Activated T-cell treated with anti-CD3 and anti-CD28 coated beads, Interleukin-2, amount 50 U/mL, for 72 hours (primary cell): ENCODE data around the gene CNKSR3. TPM values are rescaled to one million over a fixed set of nuclear protein-coding genes. Genes with fewer than 3 reads are reported as not detected.

Source experiments
- ATAC-seq, 2 donors: fragments of 150-1000 bp; cut with Tn5 transposase; replicated peaks in 1 of 2; 2 replicates each; pipeline ENCODE4 v1.10.0; 2021; ENCODE audit warnings: moderate library complexity in 2 of 2, mild to moderate bottlenecking in 1 of 2
- DNase-seq, 2 donors: peaks; one replicate each; pipeline ENCODE4 v3.0.0; 2021 to 2022; ENCODE audit warnings: mixed read lengths in 1 of 2
- H3K27ac Mint-ChIP-seq: one replicate; pipeline ENCODE4 v1.8.0; 2022; ENCODE audit warnings: mild to moderate bottlenecking, moderate library complexity, mixed read lengths
- H3K27me3 Mint-ChIP-seq: one replicate; pipeline ENCODE4 v1.8.0; 2022; ENCODE audit warnings: low read depth, mixed read lengths
- H3K36me3 Mint-ChIP-seq, 2 donors: one replicate each; pipeline ENCODE4 v1.8.0; 2022; ENCODE audit warnings: mixed read lengths in 2 of 2, mild to moderate bottlenecking in 1 of 2; ENCODE audit not compliant: insufficient read depth in 2 of 2
- H3K4me1 Mint-ChIP-seq: one replicate; pipeline ENCODE4 v1.8.0; 2022; ENCODE audit warnings: low read depth, mixed read lengths
- H3K4me3 Mint-ChIP-seq, 2 donors: one replicate each; pipeline ENCODE4 v1.8.0; 2022; ENCODE audit warnings: mild to moderate bottlenecking in 2 of 2, mixed read lengths in 2 of 2, moderate library complexity in 2 of 2
- H3K9me3 Mint-ChIP-seq, 2 donors: one replicate each; pipeline ENCODE4 v1.8.0; 2022; ENCODE audit warnings: mixed read lengths in 2 of 2
- total RNA-seq, 2 donors: library from RNA; stranded (reverse); gene quantifications; one replicate each; pipeline ENCODE4 v1.2.3, GENCODE V29; 2022

The CNKSR3 gene
- total RNA-seq, 2 donors from 2014 or later, result 0.07 to 0.12 TPM

- DNase-seq (no peak), ATAC-seq (no peak)
- Mint-ChIP-seq H3K4me3 (no peak overlapping the region), H3K27ac (no peak overlapping the region), H3K27me3 (peaks cover 15% of the 10 kb centered on the region), H3K36me3 (no peaks in the 10 kb centered on the region), H3K9me3 (no peaks in the 10 kb centered on the region), H3K4me1 (peaks cover 13% of the 10 kb centered on the region)
These were observed 136.5 kb downstream of the CNKSR3 start for GRCh38 chr6:154373971-154374370.

- H3K4me1 Mint-ChIP-seq, result peaks cover 25% of the 10 kb centered on the region
- H3K27me3 Mint-ChIP-seq, result peaks cover 15% of the 10 kb centered on the region
- H3K4me3 Mint-ChIP-seq, result no peak overlapping the region
- no peak for ATAC-seq
- H3K27ac Mint-ChIP-seq, result no peak overlapping the region
- no peaks in the 10 kb centered on the region for H3K9me3 Mint-ChIP-seq
- DNase-seq, result no peak
- no peaks in the 10 kb centered on the region for H3K36me3 Mint-ChIP-seq
These were observed 139.2 kb downstream of the CNKSR3 start for GRCh38 chr6:154371281-154371680.

- no peak for DNase-seq
- H3K4me3 Mint-ChIP-seq, result no peak overlapping the region
- H3K27me3 Mint-ChIP-seq, result peaks cover 15% of the 10 kb centered on the region
- H3K4me1 Mint-ChIP-seq, result peaks cover 25% of the 10 kb centered on the region
- no peak for ATAC-seq
- H3K9me3 Mint-ChIP-seq, result no peaks in the 10 kb centered on the region
- H3K36me3 Mint-ChIP-seq, result no peaks in the 10 kb centered on the region
- H3K27ac Mint-ChIP-seq, result no peak overlapping the region
These were observed 139.9 kb downstream of the CNKSR3 start for GRCh38 chr6:154370545-154370944.

GRCh38 chr6:154367839-154368695, 142.4 kb downstream of the CNKSR3 start:
- peaks cover 25% of the 10 kb centered on the region for H3K4me1 Mint-ChIP-seq
- no peaks in the 10 kb centered on the region for H3K36me3 Mint-ChIP-seq
- peaks cover 28% of the 10 kb centered on the region for H3K27me3 Mint-ChIP-seq
- ATAC-seq (no peak), DNase-seq (no peak)
- no peak overlapping the region for H3K4me3 Mint-ChIP-seq
- no peaks in the 10 kb centered on the region for H3K9me3 Mint-ChIP-seq
- H3K27ac Mint-ChIP-seq, result no peak overlapping the region

GRCh38 chr6:154367336-154367735, 143.1 kb downstream of the CNKSR3 start:
- Mint-ChIP-seq H3K4me3 (no peak overlapping the region), H3K27ac (no peak overlapping the region), H3K27me3 (peaks cover 32% of the 10 kb centered on the region), H3K4me1 (peaks cover 25% of the 10 kb centered on the region), H3K9me3 (no peaks in the 10 kb centered on the region), H3K36me3 (no peaks in the 10 kb centered on the region)
- ATAC-seq (no peak), DNase-seq (no peak)

- Mint-ChIP-seq H3K27me3 (peaks cover 32% of the 10 kb centered on the region), H3K4me3 (no peak overlapping the region), H3K36me3 (no peaks in the 10 kb centered on the region), H3K4me1 (peaks cover 33% of the 10 kb centered on the region), H3K27ac (no peak overlapping the region), H3K9me3 (peaks cover 0 to 3% of the 10 kb centered on the region in 2 donors)
- no peak for DNase-seq
- no peak for ATAC-seq
These were observed 146.7 kb downstream of the CNKSR3 start for GRCh38 chr6:154363821-154364220.

GRCh38 chr6:154361476-154361875, 149.0 kb downstream of the CNKSR3 start:
- H3K36me3 Mint-ChIP-seq, result no peaks in the 10 kb centered on the region
- peaks cover 34% of the 10 kb centered on the region for H3K4me1 Mint-ChIP-seq
- H3K27ac Mint-ChIP-seq, result no peak overlapping the region
- peaks cover 47% of the 10 kb centered on the region for H3K27me3 Mint-ChIP-seq
- H3K4me3 Mint-ChIP-seq, result no peak overlapping the region
- H3K9me3 Mint-ChIP-seq, result peaks cover 0 to 3% of the 10 kb centered on the region in 2 donors
- ATAC-seq (no peak), DNase-seq (no peak)

GRCh38 chr6:154360476-154360875, 150.0 kb downstream of the CNKSR3 start:
- Mint-ChIP-seq H3K36me3 (no peaks in the 10 kb centered on the region), H3K27ac (no peak overlapping the region), H3K9me3 (peaks cover 0 to 3% of the 10 kb centered on the region in 2 donors), H3K4me3 (no peak overlapping the region), H3K4me1 (peaks cover 44% of the 10 kb centered on the region), H3K27me3 (peaks cover 57% of the 10 kb centered on the region)
- DNase-seq, result no peak
- ATAC-seq, result no peak

- Mint-ChIP-seq H3K27me3 (peaks cover 55% of the 10 kb centered on the region), H3K4me1 (peaks cover 52% of the 10 kb centered on the region)
These were observed 150.8 kb downstream of the CNKSR3 start for GRCh38 chr6:154359679-154360078.

GRCh38 chr6:154359161-154359574, 151.3 kb downstream of the CNKSR3 start:
- peaks cover 57% of the 10 kb centered on the region for H3K4me1 Mint-ChIP-seq
- peaks cover 3 to 6% of the 10 kb centered on the region in 2 donors for H3K9me3 Mint-ChIP-seq
- H3K36me3 Mint-ChIP-seq, result peaks cover 0 to 1% of the 10 kb centered on the region in 2 donors
- DNase-seq, result no peak
- no peak overlapping the region for H3K27ac Mint-ChIP-seq
- peaks cover 55% of the 10 kb centered on the region for H3K27me3 Mint-ChIP-seq
- no peak for ATAC-seq
- H3K4me3 Mint-ChIP-seq, result peak overlapping the region; percentile 52

More at GRCh38 chr6:154359679-154360078, 150.8 kb downstream of the CNKSR3 start:
- Mint-ChIP-seq H3K27ac (no peak overlapping the region), H3K4me3 (no peak overlapping the region), H3K9me3 (peaks cover 1 to 3% of the 10 kb centered on the region in 2 donors), H3K36me3 (peaks cover 0 to 1% of the 10 kb centered on the region in 2 donors)
- ATAC-seq (no peak), DNase-seq (no peak)

GRCh38 chr6:154358019-154358545, 152.4 kb downstream of the CNKSR3 start:
- Mint-ChIP-seq H3K4me3 (no peak overlapping the region), H3K9me3 (peaks cover 4 to 7% of the 10 kb centered on the region in 2 donors), H3K36me3 (peaks cover 0 to 1% of the 10 kb centered on the region in 2 donors), H3K27me3 (peaks cover 65% of the 10 kb centered on the region), H3K4me1 (peaks cover 67% of the 10 kb centered on the region), H3K27ac (no peak overlapping the region)
- ATAC-seq (no peak), DNase-seq (no peak)

GRCh38 chr6:154356690-154357089, 153.8 kb downstream of the CNKSR3 start, which contains the start of gene IPCEF1:
IPCEF1 (minus strand) TSS chr6:154356803; CDS start chr6:154265947, 90,856 bp downstream.
- H3K27me3 Mint-ChIP-seq, result peaks cover 70% of the 10 kb centered on the region
- peaks cover 0 to 3% of the 10 kb centered on the region in 2 donors for H3K36me3 Mint-ChIP-seq
- H3K27ac Mint-ChIP-seq, result no peak within 1 kb of the TSS
- ATAC-seq (no peak), DNase-seq (no peak)
- peak within 1 kb of the TSS in 1 of 2 donors; percentile 32 for H3K4me3 Mint-ChIP-seq
- H3K4me1 Mint-ChIP-seq, result peaks cover 81% of the 10 kb centered on the region
- peaks cover 4 to 7% of the 10 kb centered on the region in 2 donors for H3K9me3 Mint-ChIP-seq

- H3K9me3 Mint-ChIP-seq, result peaks cover 4 to 7% of the 10 kb centered on the region in 2 donors
These were observed 154.4 kb downstream of the CNKSR3 start for GRCh38 chr6:154356113-154356512.

More at GRCh38 chr6:154356113-154356512, 154.4 kb downstream of the CNKSR3 start:
- DNase-seq (no peak), ATAC-seq (no peak)
- Mint-ChIP-seq H3K27ac (no peak overlapping the region), H3K4me3 (no peak overlapping the region), H3K27me3 (peaks cover 74% of the 10 kb centered on the region), H3K36me3 (peaks cover 0 to 3% of the 10 kb centered on the region in 2 donors), H3K4me1 (peaks cover 85% of the 10 kb centered on the region)
